ENCODE data around the gene SLC2A1. TPM values are rescaled to one million over a fixed set of nuclear protein-coding genes. Genes with fewer than 3 reads are reported as not detected.

The SLC2A1 gene
- total RNA-seq, 1 donor from 2014 or later = 265 TPM

DNA sequence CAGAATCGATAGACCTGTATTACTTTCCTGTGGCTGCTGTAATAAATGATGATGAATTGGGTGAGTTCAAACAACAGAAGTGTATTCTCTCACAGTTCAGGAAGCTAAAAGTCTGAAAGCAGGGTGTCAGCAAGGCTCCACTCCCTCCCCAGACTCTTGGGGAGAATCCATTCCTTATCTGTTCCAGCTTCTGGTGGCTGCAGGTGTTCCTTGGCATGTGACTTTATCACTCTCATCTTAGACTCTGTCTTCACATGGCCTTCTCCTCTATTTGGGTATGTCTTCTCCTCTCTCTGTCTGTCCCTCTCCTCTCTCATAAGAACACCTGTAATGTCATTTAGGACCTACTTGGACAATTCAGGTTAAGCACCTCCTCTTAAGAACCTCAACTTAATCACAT, 44.1 kb upstream of the SLC2A1 start:
- Mint-ChIP-seq H3K27ac (ENCODE audit: unreplicated experiment) (no peak overlapping the region), H3K27me3 (ENCODE audit: low read depth) (peaks cover under 1% of the 10 kb centered on the region), H3K9me3 (no peaks in the 10 kb centered on the region), H3K4me3 (no peak overlapping the region), H3K36me3 (ENCODE audit: low read depth) (no peaks in the 10 kb centered on the region), H3K4me1 (peaks cover 14% of the 10 kb centered on the region)
- DNase-seq (ENCODE audit: low read depth, low spot score) = no peak
- TF ChIP-seq, protein P1, sequence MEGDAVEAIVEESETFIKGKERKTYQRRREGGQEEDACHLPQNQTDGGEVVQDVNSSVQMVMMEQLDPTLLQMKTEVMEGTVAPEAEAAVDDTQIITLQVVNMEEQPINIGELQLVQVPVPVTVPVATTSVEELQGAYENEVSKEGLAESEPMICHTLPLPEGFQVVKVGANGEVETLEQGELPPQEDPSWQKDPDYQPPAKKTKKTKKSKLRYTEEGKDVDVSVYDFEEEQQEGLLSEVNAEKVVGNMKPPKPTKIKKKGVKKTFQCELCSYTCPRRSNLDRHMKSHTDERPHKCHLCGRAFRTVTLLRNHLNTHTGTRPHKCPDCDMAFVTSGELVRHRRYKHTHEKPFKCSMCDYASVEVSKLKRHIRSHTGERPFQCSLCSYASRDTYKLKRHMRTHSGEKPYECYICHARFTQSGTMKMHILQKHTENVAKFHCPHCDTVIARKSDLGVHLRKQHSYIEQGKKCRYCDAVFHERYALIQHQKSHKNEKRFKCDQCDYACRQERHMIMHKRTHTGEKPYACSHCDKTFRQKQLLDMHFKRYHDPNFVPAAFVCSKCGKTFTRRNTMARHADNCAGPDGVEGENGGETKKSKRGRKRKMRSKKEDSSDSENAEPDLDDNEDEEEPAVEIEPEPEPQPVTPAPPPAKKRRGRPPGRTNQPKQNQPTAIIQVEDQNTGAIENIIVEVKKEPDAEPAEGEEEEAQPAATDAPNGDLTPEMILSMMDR (conservative IDR thresholded peaks at IDR 0.05) = no peak

DNA sequence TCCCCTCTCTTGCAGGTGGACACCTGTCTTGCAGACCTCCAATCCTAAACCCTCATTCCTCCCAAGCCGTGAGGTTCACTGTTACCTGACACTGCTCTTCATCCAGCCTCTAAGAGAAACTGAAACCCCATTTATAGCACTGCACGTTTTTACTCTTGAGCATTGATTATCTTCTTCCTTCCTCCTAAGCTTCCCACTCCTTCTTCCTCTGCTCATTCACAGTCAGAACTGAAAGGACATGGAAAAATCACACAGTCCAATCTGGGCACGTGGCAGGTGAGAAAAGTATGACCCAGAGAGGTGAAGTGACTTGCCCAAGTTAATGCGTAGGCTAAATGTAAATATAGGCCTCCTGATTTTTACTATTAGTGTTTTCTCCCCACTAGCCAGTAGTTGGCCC, 43.4 kb upstream of the SLC2A1 start:
- H3K27me3 Mint-ChIP-seq (ENCODE audit: low read depth) = no peaks in the 10 kb centered on the region
- H3K27ac Mint-ChIP-seq (ENCODE audit: unreplicated experiment) = peak overlapping the region; percentile 76
- no peak for DNase-seq (ENCODE audit: low read depth, low spot score)
- H3K4me3 Mint-ChIP-seq = no peak overlapping the region
- no peaks in the 10 kb centered on the region for H3K9me3 Mint-ChIP-seq
- TF ChIP-seq, protein P1 (conservative IDR thresholded peaks at IDR 0.05) = no peak
- peaks cover 13% of the 10 kb centered on the region for H3K4me1 Mint-ChIP-seq
- H3K36me3 Mint-ChIP-seq (ENCODE audit: low read depth) = no peaks in the 10 kb centered on the region

DNA sequence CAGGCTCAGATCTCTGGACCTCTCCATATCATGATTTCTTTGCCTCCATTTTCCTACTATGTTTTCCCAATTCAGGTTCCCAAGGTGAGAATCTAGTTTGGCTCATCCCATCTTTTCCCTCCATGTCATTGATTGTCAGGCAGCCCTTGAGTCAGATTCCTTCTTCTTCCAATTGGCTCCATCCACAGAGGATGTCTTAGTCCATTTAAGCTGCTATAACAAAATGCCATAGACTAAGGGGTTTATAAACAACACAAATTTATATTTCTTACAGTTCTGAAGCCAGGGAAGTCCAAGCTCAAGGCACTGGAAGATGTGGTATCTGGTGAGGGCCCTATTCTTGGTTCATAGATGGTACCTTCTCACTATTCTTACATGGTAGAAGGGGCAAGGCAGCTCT, 42.8 kb upstream of the SLC2A1 start:
- no peaks in the 10 kb centered on the region for H3K27me3 Mint-ChIP-seq (ENCODE audit: low read depth)
- H3K9me3 Mint-ChIP-seq = no peaks in the 10 kb centered on the region
- TF ChIP-seq, protein P1 (conservative IDR thresholded peaks at IDR 0.05) = no peak
- no peak overlapping the region for H3K4me3 Mint-ChIP-seq
- H3K36me3 Mint-ChIP-seq (ENCODE audit: low read depth) = no peaks in the 10 kb centered on the region
- peaks cover 13% of the 10 kb centered on the region for H3K4me1 Mint-ChIP-seq
- DNase-seq (ENCODE audit: low read depth, low spot score) = no peak
- no peak overlapping the region for H3K27ac Mint-ChIP-seq (ENCODE audit: unreplicated experiment)

DNA sequence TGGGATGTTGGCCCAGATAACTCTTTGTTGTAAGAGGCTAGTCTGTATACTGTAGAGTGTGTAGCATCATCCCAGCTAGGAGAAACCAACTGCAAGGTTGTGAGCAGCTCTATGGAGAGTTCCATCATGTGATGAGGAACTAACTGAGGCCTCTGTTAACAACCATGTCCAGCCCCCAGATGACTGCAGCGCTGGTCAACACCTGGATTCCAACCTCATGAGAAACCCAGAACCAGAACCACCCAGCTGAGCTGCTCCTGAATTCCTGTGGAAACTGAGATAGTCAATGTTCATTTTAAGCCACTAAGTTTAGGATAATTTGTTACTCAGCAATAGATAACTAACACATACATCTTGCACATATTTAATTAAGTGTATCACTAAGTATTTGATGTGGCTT, 41.6 kb upstream of the SLC2A1 start:
- Mint-ChIP-seq H3K4me3 (no peak overlapping the region), H3K27ac (ENCODE audit: unreplicated experiment) (no peak overlapping the region), H3K36me3 (ENCODE audit: low read depth) (no peaks in the 10 kb centered on the region), H3K9me3 (no peaks in the 10 kb centered on the region), H3K4me1 (peaks cover 6% of the 10 kb centered on the region), H3K27me3 (ENCODE audit: low read depth) (no peaks in the 10 kb centered on the region)
- DNase-seq (ENCODE audit: low read depth, low spot score) = no peak
- TF ChIP-seq, protein P1 (conservative IDR thresholded peaks at IDR 0.05) = no peak

DNA sequence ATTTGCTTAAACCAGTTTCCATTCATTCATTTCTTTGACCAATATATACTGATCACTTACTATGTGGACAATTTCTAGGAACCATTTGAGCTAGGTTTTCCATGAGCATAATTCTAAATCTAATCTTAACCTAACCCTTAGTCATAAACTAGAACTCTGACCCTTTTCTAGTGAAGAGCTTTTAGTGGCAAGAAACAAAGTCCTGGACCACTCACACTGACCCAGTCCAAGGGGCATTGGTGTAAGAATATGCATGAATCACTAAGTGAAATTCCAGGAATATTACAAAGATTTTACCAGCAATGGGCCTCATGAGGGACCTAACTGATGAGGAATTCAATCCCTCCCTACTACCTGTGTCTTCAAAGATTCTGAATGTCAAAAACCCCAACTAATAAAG, 40.6 kb upstream of the SLC2A1 start:
- Mint-ChIP-seq H3K36me3 (ENCODE audit: low read depth) (no peaks in the 10 kb centered on the region), H3K27ac (ENCODE audit: unreplicated experiment) (no peak overlapping the region), H3K4me3 (no peak overlapping the region), H3K27me3 (ENCODE audit: low read depth) (no peaks in the 10 kb centered on the region), H3K4me1 (no peaks in the 10 kb centered on the region), H3K9me3 (no peaks in the 10 kb centered on the region)
- DNase-seq (ENCODE audit: low read depth, low spot score) = no peak
- TF ChIP-seq, protein P1 (conservative IDR thresholded peaks at IDR 0.05) = no peak

DNA sequence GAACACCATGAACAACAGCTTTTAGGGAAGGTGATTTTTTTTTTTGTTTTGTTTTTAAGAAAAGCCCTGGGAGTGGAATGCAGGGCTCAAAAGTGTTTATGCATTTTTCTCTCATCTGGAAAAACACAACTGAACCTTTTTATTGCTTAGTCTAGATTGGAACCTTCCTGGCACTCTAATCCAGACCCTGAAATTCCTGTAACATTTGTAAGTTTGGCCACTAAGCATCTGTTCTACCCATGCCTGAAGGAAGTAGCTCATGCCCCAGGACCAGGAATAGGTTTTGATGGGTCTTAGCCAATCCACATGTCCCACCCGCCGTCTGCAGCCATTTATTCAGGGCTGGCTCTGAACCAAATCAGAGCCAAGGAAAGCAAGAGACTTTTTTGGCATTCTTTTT, 39.7 kb upstream of the SLC2A1 start:
- no peaks in the 10 kb centered on the region for H3K9me3 Mint-ChIP-seq
- no peak overlapping the region for H3K27ac Mint-ChIP-seq (ENCODE audit: unreplicated experiment)
- no peak overlapping the region for H3K4me3 Mint-ChIP-seq
- DNase-seq (ENCODE audit: low read depth, low spot score) = no peak
- H3K4me1 Mint-ChIP-seq = peaks cover 5% of the 10 kb centered on the region
- TF ChIP-seq, protein P1 (conservative IDR thresholded peaks at IDR 0.05) = no peak
- H3K36me3 Mint-ChIP-seq (ENCODE audit: low read depth) = no peaks in the 10 kb centered on the region
- H3K27me3 Mint-ChIP-seq (ENCODE audit: low read depth) = no peaks in the 10 kb centered on the region
